ENCODE data around the gene EGR2. TPM values are rescaled to one million over a fixed set of nuclear protein-coding genes. Genes with fewer than 3 reads are reported as not detected.
A peak's percentile ranks its signal among the peaks of the same experiment; 100 is the strongest.

EGR2 gene
- total and polyA plus RNA-seq, 10 of the 15 experiments (the other 5 are each of a cell fraction or from before 2014, with no cell fraction given), result 8.3 to 56.5 (median 16.2) TPM

GRCh38 chr10:62810156-62810902 is 5.8 kb downstream of the EGR2 start (continued):
- TF ChIP-seq ETV6 (conservative IDR thresholded peaks at IDR 0.05 in 1 of 2, IDR thresholded peaks at IDR 0.05 in 1 of 2; ENCODE audit: borderline replicate concordance in 1 of 2, low read depth in 1 of 2) (no peak), YY1 (IDR thresholded peaks at IDR 0.05; ENCODE audit: low read depth, low read length) (no peak)

- no peaks in the 10 kb centered on the region for H4K20me1 ChIP-seq (ENCODE audit: control insufficient read depth, insufficient read depth)
- ChIA-PET RAD21 (ENCODE audit: unreplicated experiment) (interaction anchor here (0.7 to 9.4 kb wide), 24 partner anchors 11 to 314 kb away, joined by 3 to 141 read pairs (median 5); partner anchors contain the start of gene EGR2), POLR2A (interaction anchor here (0.9 to 3.7 kb wide), 11 partner anchors 10 to 151 kb away, joined by 3 to 46 read pairs (median 4); partner anchors contain the start of gene EGR2), SMC1A (ENCODE audit: uncharacterized antibody, unreplicated experiment) (interaction anchor here (0.8 to 8.7 kb wide), 22 partner anchors 10 to 369 kb away, joined by 3 to 82 read pairs (median 6); partner anchors contain the start of gene EGR2), CTCF (interaction anchor here (0.6 to 4.5 kb wide), 18 partner anchors 10 to 769 kb away, joined by 3 to 28 read pairs (median 4); partner anchors contain the start of gene EGR2)
- no peak for ATAC-seq
- WGBS (ENCODE audit: insufficient coverage, insufficient replicate concordance, low lambda C conversion rate, missing lambda C conversion rate), result 50% methylated on average over 1 of the region's 1 CpG
- peak overlapping the region; percentile 88 for H3K4me3 ChIP-seq
- TF ChIP-seq BCL3 (IDR thresholded peaks at IDR 0.05; ENCODE audit: borderline replicate concordance, insufficient read depth, low read depth, low read length, poor library complexity, severe bottlenecking) (no peak), ZNF687 (IDR thresholded peaks at IDR 0.05) (no peak), RCOR1 (conservative IDR thresholded peaks at IDR 0.05; ENCODE audit: low read depth, low read length) (no peak), MYB (IDR thresholded peaks at IDR 0.05; ENCODE audit: borderline replicate concordance, low read depth, low read length) (no peak), BACH1 (IDR thresholded peaks at IDR 0.05; ENCODE audit: borderline replicate concordance) (no peak), E2F8 (IDR thresholded peaks at IDR 0.05; ENCODE audit: low read depth, partially characterized antibody) (no peak), ZNF207 (IDR thresholded peaks at IDR 0.05; ENCODE audit: borderline replicate concordance) (no peak), EED (IDR thresholded peaks at IDR 0.05; ENCODE audit: low read depth) (no peak), EGR1 (IDR thresholded peaks at IDR 0.05; ENCODE audit: borderline replicate concordance in 1 of 2, low read depth in 2 of 2, low read length in 2 of 2) (no peak), SMC3 (IDR thresholded peaks at IDR 0.05; ENCODE audit: borderline replicate concordance, low read length) (no peak)
- no peaks in the 10 kb centered on the region for H3K27me3 ChIP-seq (replicated peaks in 1 of 2; ENCODE audit: control insufficient read depth in 2 of 2, insufficient read depth in 2 of 2, low read length in 1 of 2)
- intact Hi-C loops (cut with micrococcal nuclease; ENCODE audit: unreplicated experiment) (no loop called here), in situ Hi-C loops (cut with MboI) (no loop called here)
- peaks cover 42% of the 10 kb centered on the region for H3K79me2 ChIP-seq (ENCODE audit: control insufficient read depth, insufficient read depth, low read length)
- peak overlapping the region; percentile 23; the same call in 1 of the 2 replicates for H3K27ac ChIP-seq (ENCODE audit: control insufficient read depth, insufficient read depth)
- H3K4me2 ChIP-seq (ENCODE audit: control insufficient read depth, insufficient read depth), result peak overlapping the region; percentile 64
- H2AFZ ChIP-seq (ENCODE audit: control insufficient read depth, low read depth, low read length), result no peak overlapping the region
- no peak for FAIRE-seq
- H3K4me1 ChIP-seq (ENCODE audit: control insufficient read depth, insufficient read depth, low read length), result peaks cover 9% of the 10 kb centered on the region; the same call in 1 of the 2 replicates
- no peaks in the 10 kb centered on the region for H3K9me3 ChIP-seq (replicated peaks; ENCODE audit: control insufficient read depth, insufficient read depth, low read length)
- BruUV-seq (replicated peaks), result TSS peak; percentile 76
- peak overlapping the region; percentile 94 for H3K9ac ChIP-seq (ENCODE audit: control insufficient read depth, insufficient read depth, low read length)
- no peak for DNase-seq (ENCODE audit: low read depth, low spot score)
- no peaks in the 10 kb centered on the region for H3K36me3 ChIP-seq (ENCODE audit: control insufficient read depth in 2 of 2, insufficient read depth in 2 of 2, low read length in 1 of 2)
These were observed 9.9 kb downstream of the EGR2 start for GRCh38 chr10:62806251-62806650.

Measured in GM12878 (cell line).